Body of pancreas (tissue), 4 donors: ENCODE results near the gene PROCR.

Experiments used
- POLR2A ChIP-seq, 3 donors: fragments of 450-650 bp; IDR thresholded peaks; one replicate each; pipeline ENCODE4 v1.6.1; 2016; ENCODE audit warnings: antibody characterized with exemption in 3 of 3, mild to moderate bottlenecking in 2 of 3
- TF ChIP-seq, protein P1 (sequence below), 7 experiments: fragments of 450-650 bp in 4 of 7; fragments of 200-600 bp in 3 of 7; sonication (generic) in 3 of 7; IDR thresholded peaks; one replicate each; pipeline ENCODE4 v1.5.1; 2016 to 2019; ENCODE audit warnings: antibody characterized with exemption in 7 of 7

DNA sequence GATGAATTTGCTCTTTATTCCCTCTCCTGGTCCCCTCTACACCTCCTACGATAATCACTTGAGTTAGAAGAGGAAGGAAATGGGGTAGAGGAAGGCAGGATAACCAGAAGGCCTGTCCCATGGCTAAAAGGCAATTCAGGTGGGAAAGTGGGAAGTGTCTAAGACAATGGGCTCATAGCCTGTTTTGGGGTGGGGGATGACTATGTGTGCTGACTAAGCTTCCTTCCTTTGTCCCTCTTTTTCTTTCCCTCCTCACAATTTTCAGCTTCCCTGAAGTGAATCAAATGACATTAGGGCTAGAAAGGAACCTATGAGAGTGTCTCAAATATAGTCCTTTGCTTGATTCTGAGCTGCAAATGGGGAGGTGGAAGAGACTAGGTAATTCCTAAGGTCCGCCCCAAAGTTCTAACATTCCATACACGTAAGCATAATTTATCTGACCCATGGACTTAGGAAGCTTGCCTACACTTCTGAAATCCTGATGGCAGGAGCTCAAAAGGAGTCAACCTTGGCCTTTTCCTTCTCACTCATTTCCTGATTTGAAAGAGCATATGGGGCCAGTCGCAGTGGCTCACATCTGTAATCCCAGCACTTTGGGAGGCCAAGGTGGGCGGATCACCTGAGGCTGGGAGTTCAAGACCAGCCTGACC lies 49.0 kb upstream of the PROCR start:
- TF ChIP-seq, protein P1, sequence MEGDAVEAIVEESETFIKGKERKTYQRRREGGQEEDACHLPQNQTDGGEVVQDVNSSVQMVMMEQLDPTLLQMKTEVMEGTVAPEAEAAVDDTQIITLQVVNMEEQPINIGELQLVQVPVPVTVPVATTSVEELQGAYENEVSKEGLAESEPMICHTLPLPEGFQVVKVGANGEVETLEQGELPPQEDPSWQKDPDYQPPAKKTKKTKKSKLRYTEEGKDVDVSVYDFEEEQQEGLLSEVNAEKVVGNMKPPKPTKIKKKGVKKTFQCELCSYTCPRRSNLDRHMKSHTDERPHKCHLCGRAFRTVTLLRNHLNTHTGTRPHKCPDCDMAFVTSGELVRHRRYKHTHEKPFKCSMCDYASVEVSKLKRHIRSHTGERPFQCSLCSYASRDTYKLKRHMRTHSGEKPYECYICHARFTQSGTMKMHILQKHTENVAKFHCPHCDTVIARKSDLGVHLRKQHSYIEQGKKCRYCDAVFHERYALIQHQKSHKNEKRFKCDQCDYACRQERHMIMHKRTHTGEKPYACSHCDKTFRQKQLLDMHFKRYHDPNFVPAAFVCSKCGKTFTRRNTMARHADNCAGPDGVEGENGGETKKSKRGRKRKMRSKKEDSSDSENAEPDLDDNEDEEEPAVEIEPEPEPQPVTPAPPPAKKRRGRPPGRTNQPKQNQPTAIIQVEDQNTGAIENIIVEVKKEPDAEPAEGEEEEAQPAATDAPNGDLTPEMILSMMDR (IDR thresholded peaks at IDR 0.05) = no peak
- no peak for TF ChIP-seq POLR2A (IDR thresholded peaks at IDR 0.05)
